Loucy (cell line): ENCODE results near the gene MSANTD2.
A peak's percentile ranks its signal among the peaks of the same experiment; 100 is the strongest.

ENCODE experiments used
- H2AFZ ChIP-seq: fragments of 200-600 bp; sonication (generic); 2 replicates; pipeline ENCODE4 v1.6.0; 2016; ENCODE audit warnings: antibody characterized with exemption, mild to moderate bottlenecking, low read length, moderate library complexity
- H3F3A ChIP-seq: fragments of 200-600 bp; 2 replicates; pipeline ENCODE4 v1.6.0; 2016; ENCODE audit warnings: antibody characterized with exemption, low read depth, mild to moderate bottlenecking
- H3K27me3 ChIP-seq: fragments of 200-600 bp; sonication (generic); 2 replicates; pipeline ENCODE4 v1.6.1; 2014; ENCODE audit warnings: low read length, mild to moderate bottlenecking; ENCODE audit not compliant: insufficient read depth, poor library complexity, severe bottlenecking
- H3K36me3 ChIP-seq: fragments of 200-600 bp; sonication (generic); 2 replicates; pipeline ENCODE4 v1.6.1; 2016; ENCODE audit warnings: low read length; ENCODE audit not compliant: insufficient read depth
- H3K4me1 ChIP-seq: fragments of 200-600 bp; sonication (generic); 2 replicates; pipeline ENCODE4 v1.5.1; 2014; ENCODE audit warnings: low read length, mild to moderate bottlenecking; ENCODE audit not compliant: insufficient read depth, poor library complexity, severe bottlenecking
- H3K4me2 ChIP-seq: fragments of 200-600 bp; sonication (generic); 2 replicates; pipeline ENCODE4 v1.6.0; 2014; ENCODE audit warnings: antibody characterized with exemption, low read length, low read depth, mild to moderate bottlenecking; ENCODE audit not compliant: poor library complexity, severe bottlenecking
- H3K4me3 ChIP-seq: fragments of 200-600 bp; sonication (generic); 2 replicates; pipeline ENCODE4 v1.5.1; 2014; ENCODE audit warnings: low read length, mild to moderate bottlenecking, mixed read lengths; ENCODE audit not compliant: poor library complexity, severe bottlenecking
- H3K79me2 ChIP-seq: fragments of 200-600 bp; sonication (generic); 2 replicates; pipeline ENCODE4 v1.6.1; 2014; ENCODE audit warnings: low read length; ENCODE audit not compliant: insufficient read depth
- H3K9ac ChIP-seq: fragments of 200-600 bp; sonication (generic); 2 replicates; pipeline ENCODE4 v1.6.0; 2014; ENCODE audit warnings: mild to moderate bottlenecking, low read depth, low read length, moderate library complexity; ENCODE audit not compliant: poor library complexity, severe bottlenecking
- H3K9me2 ChIP-seq: fragments of 200-600 bp; sonication (generic); replicated peaks from 2 replicates; pipeline ENCODE4 v1.6.1; 2016; ENCODE audit warnings: low read depth, low read length, mixed read lengths
- H3K9me3 ChIP-seq: fragments of 200-600 bp; sonication (generic); 2 replicates; pipeline ENCODE4 v1.6.1; 2014; ENCODE audit warnings: mild to moderate bottlenecking, antibody characterized with exemption, low read length, low read depth; ENCODE audit not compliant: insufficient read depth
- H4K20me1 ChIP-seq: fragments of 200-600 bp; sonication (generic); 2 replicates; pipeline ENCODE4 v1.6.0; 2014; ENCODE audit warnings: antibody characterized with exemption, low read length, mild to moderate bottlenecking; ENCODE audit not compliant: insufficient read depth, poor library complexity, severe bottlenecking
- EZH2phosphoT487 ChIP-seq: fragments of 200-600 bp; IDR thresholded peaks from 2 replicates; pipeline ENCODE4 v1.6.1; 2018; ENCODE audit warnings: antibody characterized with exemption, mild to moderate bottlenecking, moderate library complexity, borderline replicate concordance
- TF ChIP-seq, protein P1 (sequence below): fragments of 200-600 bp; sonication (generic); conservative IDR thresholded peaks from 2 replicates; pipeline ENCODE4 v1.5.1; 2014; ENCODE audit warnings: mild to moderate bottlenecking, antibody characterized with exemption, low read length

The MSANTD2 gene

DNA sequence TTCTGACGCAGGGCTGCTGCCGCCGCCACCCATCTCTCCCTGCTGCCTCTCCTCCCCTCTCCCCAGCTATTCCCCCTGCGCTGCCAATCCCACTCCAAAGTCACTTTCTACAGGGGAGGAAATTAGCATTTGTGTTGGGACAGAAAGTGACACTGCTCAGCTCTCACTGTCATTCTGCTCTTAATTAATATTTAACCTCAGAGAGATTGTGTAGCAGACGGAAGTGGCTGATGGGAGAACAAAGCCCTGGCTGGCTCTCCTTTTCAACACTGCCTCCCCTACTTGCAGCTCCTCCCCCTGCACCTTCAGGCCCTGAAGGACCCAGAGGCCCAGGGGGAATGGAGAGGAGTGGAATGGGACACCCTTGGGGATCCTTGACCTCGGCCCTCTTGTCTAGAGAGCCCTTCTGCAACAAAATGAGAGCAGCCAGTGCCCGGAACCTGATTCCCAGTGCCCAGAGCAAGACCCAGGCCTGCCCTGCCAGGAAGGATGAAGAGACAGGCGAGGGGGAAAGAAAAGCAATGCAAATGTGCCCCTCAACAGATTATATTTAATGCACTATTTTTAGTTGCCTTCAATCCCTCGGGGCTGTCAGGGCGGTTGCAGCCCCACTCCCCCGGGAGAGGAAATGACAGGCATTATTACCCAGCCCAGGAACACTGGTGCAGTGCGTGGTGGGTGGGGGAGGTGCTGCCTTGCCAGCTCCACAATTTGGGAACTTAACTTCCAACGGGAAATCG lies 75.1 kb downstream of the MSANTD2 start:
- H4K20me1 ChIP-seq: no peaks in the 10 kb centered on the region
- H3K27me3 ChIP-seq: no peaks in the 10 kb centered on the region
- peak overlapping the region; percentile 51 for H3K9ac ChIP-seq
- no peak for TF ChIP-seq EZH2phosphoT487
- TF ChIP-seq, protein P1, sequence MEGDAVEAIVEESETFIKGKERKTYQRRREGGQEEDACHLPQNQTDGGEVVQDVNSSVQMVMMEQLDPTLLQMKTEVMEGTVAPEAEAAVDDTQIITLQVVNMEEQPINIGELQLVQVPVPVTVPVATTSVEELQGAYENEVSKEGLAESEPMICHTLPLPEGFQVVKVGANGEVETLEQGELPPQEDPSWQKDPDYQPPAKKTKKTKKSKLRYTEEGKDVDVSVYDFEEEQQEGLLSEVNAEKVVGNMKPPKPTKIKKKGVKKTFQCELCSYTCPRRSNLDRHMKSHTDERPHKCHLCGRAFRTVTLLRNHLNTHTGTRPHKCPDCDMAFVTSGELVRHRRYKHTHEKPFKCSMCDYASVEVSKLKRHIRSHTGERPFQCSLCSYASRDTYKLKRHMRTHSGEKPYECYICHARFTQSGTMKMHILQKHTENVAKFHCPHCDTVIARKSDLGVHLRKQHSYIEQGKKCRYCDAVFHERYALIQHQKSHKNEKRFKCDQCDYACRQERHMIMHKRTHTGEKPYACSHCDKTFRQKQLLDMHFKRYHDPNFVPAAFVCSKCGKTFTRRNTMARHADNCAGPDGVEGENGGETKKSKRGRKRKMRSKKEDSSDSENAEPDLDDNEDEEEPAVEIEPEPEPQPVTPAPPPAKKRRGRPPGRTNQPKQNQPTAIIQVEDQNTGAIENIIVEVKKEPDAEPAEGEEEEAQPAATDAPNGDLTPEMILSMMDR: no peak
- H3K36me3 ChIP-seq: no peaks in the 10 kb centered on the region
- H3F3A ChIP-seq: no peaks in the 10 kb centered on the region
- H3K9me2 ChIP-seq: no peaks in the 10 kb centered on the region
- peaks cover 43% of the 10 kb centered on the region for H3K4me1 ChIP-seq
- H3K4me2 ChIP-seq: peak overlapping the region; percentile 72
- peak overlapping the region; percentile 78 for H2AFZ ChIP-seq
- peak overlapping the region; percentile 53 for H3K4me3 ChIP-seq
- H3K79me2 ChIP-seq: no peaks in the 10 kb centered on the region
- H3K9me3 ChIP-seq: no peaks in the 10 kb centered on the region

DNA sequence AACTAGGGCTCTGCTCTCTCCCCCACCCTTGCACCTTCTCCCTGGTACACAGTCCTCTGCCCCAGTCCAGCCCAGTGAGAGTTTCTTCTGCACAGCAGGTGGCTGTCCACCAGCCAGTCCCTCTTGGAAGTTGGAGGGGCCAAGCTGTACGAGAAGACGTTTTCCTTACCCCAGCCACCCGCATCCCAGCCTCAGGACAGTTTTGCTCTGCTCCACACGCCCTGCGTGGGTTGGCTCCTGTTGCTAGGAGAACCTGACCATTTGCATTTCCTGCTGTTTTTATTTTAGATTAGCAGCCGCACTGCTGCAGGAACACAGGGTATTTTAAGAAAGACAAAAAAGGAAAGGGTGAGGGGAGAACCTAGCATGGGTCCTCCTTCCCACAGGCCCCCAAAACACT lies 78.0 kb downstream of the MSANTD2 start:
- Histone ChIP-seq H3K9me2 (no peaks in the 10 kb centered on the region), H3F3A (no peaks in the 10 kb centered on the region), H3K79me2 (no peaks in the 10 kb centered on the region), H3K4me1 (peaks cover 55% of the 10 kb centered on the region), H3K9ac (no peak overlapping the region), H3K27me3 (peaks cover 12% of the 10 kb centered on the region), H3K36me3 (no peaks in the 10 kb centered on the region), H3K9me3 (no peaks in the 10 kb centered on the region), H2AFZ (no peak overlapping the region), H3K4me3 (no peak overlapping the region), H4K20me1 (no peaks in the 10 kb centered on the region), H3K4me2 (peak overlapping the region; percentile 3)
- TF ChIP-seq EZH2phosphoT487: no peak
- TF ChIP-seq, protein P1: no peak

DNA sequence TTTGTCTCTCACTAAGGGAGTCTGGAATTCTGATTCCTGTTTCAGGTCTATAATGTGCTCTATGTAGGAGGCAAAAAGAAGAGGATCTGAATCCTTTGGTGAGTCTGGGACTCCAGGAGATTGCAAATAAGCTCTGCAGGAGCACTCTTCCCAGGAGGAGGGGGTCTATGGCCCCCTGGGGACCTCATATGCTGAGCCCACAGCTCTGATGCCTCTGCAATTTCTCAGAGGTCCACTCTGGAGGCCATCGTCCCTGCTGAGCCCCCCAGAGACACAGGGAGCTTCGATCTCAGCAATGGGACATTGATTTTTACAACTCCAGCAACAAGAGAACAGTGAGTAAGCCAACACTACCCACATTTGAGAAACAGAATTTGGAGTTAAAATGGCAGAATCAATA lies 80.7 kb downstream of the MSANTD2 start:
- no peak overlapping the region for H3K9ac ChIP-seq
- no peaks in the 10 kb centered on the region for H3K79me2 ChIP-seq
- no peaks in the 10 kb centered on the region for H3K36me3 ChIP-seq
- no peaks in the 10 kb centered on the region for H3K9me2 ChIP-seq
- no peaks in the 10 kb centered on the region for H4K20me1 ChIP-seq
- no peaks in the 10 kb centered on the region for H3F3A ChIP-seq
- no peak overlapping the region for H3K4me2 ChIP-seq
- no peak overlapping the region for H3K4me3 ChIP-seq
- peaks cover 12% of the 10 kb centered on the region for H3K27me3 ChIP-seq
- no peak for TF ChIP-seq EZH2phosphoT487
- TF ChIP-seq, protein P1: no peak
- H3K9me3 ChIP-seq: no peaks in the 10 kb centered on the region
- peaks cover 40% of the 10 kb centered on the region for H3K4me1 ChIP-seq
- H2AFZ ChIP-seq: no peak overlapping the region
